Neuronal stem cell (in vitro differentiated cells): ENCODE results near the gene SCAF1.

ENCODE experiments used
- DNase-seq: peaks from one replicate; pipeline ENCODE4 v3.0.0-alpha.2; 2013; ENCODE audit warnings: low spot score
- H2AFZ ChIP-seq: one replicate; pipeline ENCODE4 v1.6.1; 2013; ENCODE audit warnings: mild to moderate bottlenecking, low read length, inconsistent platforms
- H2AK5ac ChIP-seq: 2 replicates; pipeline ENCODE4 v1.6.1; 2013; ENCODE audit warnings: low read depth, mild to moderate bottlenecking, inconsistent platforms, low read length, moderate library complexity, mixed read lengths
- H2BK120ac ChIP-seq: 2 replicates; pipeline ENCODE4 v1.6.1; 2013; ENCODE audit warnings: low read depth, mild to moderate bottlenecking, inconsistent platforms, low read length, moderate library complexity, mixed read lengths
- H2BK12ac ChIP-seq: one replicate; pipeline ENCODE4 v1.6.1; 2013; ENCODE audit warnings: low read length, inconsistent platforms
- H2BK15ac ChIP-seq: 2 replicates; pipeline ENCODE4 v1.6.1; 2013; ENCODE audit warnings: mild to moderate bottlenecking, low read length, inconsistent platforms, mixed read lengths
- H2BK5ac ChIP-seq: one replicate; pipeline ENCODE4 v1.6.1; 2013; ENCODE audit warnings: inconsistent platforms, mild to moderate bottlenecking, low read length, moderate library complexity
- H3K14ac ChIP-seq: one replicate; pipeline ENCODE4 v1.6.1; 2013; ENCODE audit warnings: low read length, inconsistent platforms
- H3K18ac ChIP-seq: 2 replicates; pipeline ENCODE4 v1.6.1; 2013; ENCODE audit warnings: low read length, inconsistent platforms
- H3K23ac ChIP-seq: 2 replicates; pipeline ENCODE4 v1.6.1; 2013; ENCODE audit warnings: low read depth, mild to moderate bottlenecking, mixed read lengths, low read length, inconsistent platforms; ENCODE audit not compliant: poor library complexity
- H3K27ac ChIP-seq: replicated peaks from 3 replicates; pipeline ENCODE4 v1.5.1; 2013; ENCODE audit warnings: low read length, inconsistent platforms
- H3K27me3 ChIP-seq, 3 experiments: 2 replicates each; pipeline ENCODE4 v1.6.1; 2013; ENCODE audit warnings: low read length in 3 of 3, mild to moderate bottlenecking in 2 of 3, inconsistent platforms in 1 of 3, low read depth in 1 of 3, mixed read lengths in 1 of 3, moderate library complexity in 1 of 3; ENCODE audit not compliant: control insufficient read depth in 3 of 3, insufficient read depth in 3 of 3
- H3K36me3 ChIP-seq, 2 donors: replicated peaks in 1 of 2; 2 replicates each; pipeline ENCODE4 v1.6.1; 2013; ENCODE audit warnings: low read length in 2 of 2; ENCODE audit not compliant: control insufficient read depth in 2 of 2, insufficient read depth in 2 of 2
- H3K4ac ChIP-seq: 2 replicates; pipeline ENCODE4 v1.6.1; 2013; ENCODE audit warnings: inconsistent platforms, mild to moderate bottlenecking, low read length, moderate library complexity
- H3K4me1 ChIP-seq, 2 donors: 1 replicate in 1 of 2; 2 replicates in 1 of 2; pipeline ENCODE4 v1.6.1; 2013; ENCODE audit warnings: low read length in 2 of 2, low read depth in 1 of 2; ENCODE audit not compliant: control insufficient read depth in 2 of 2, insufficient read depth in 1 of 2
- H3K4me2 ChIP-seq: one replicate; pipeline ENCODE4 v1.6.1; 2013; ENCODE audit warnings: mild to moderate bottlenecking, low read length, inconsistent platforms; ENCODE audit not compliant: insufficient read depth, poor library complexity, severe bottlenecking
- H3K4me3 ChIP-seq, 2 donors: 2 replicates each; pipeline ENCODE4 v1.5.1; 2013; ENCODE audit warnings: low read length in 2 of 2, mild to moderate bottlenecking in 2 of 2, inconsistent platforms in 1 of 2, moderate library complexity in 1 of 2
- H3K79me1 ChIP-seq: one replicate; pipeline ENCODE4 v1.6.1; 2013; ENCODE audit warnings: low read depth, mild to moderate bottlenecking, inconsistent platforms, low read length, moderate library complexity
- H3K9ac ChIP-seq: one replicate; pipeline ENCODE4 v1.6.1; 2013; ENCODE audit warnings: mild to moderate bottlenecking, low read depth, low read length, inconsistent platforms; ENCODE audit not compliant: poor library complexity
- H3K9me3 ChIP-seq, 2 donors: replicated peaks in 1 of 2; 2 replicates each; pipeline versions ENCODE3 to v1.6.1; 2013; ENCODE audit warnings: low read length in 2 of 2, mild to moderate bottlenecking in 2 of 2, inconsistent platforms in 1 of 2, low read depth in 1 of 2, mixed read lengths in 1 of 2, moderate library complexity in 1 of 2; ENCODE audit not compliant: control insufficient read depth in 2 of 2, insufficient read depth in 1 of 2
- H4K8ac ChIP-seq: one replicate; pipeline ENCODE4 v1.6.1; 2013; ENCODE audit warnings: low read depth, mild to moderate bottlenecking, inconsistent platforms, low read length, moderate library complexity
- H4K91ac ChIP-seq: one replicate; pipeline ENCODE4 v1.6.1; 2013; ENCODE audit warnings: low read length, low read depth, mild to moderate bottlenecking, inconsistent platforms; ENCODE audit not compliant: poor library complexity
- WGBS, 2 donors: extraction: QIAGEN DNeasy Blood & Tissue Kit; methylation state at CpG; one replicate each; pipeline ENCODE4 v1.1.7; 2013; ENCODE audit warnings: missing lambda C conversion rate in 2 of 2, mixed read lengths in 1 of 2; ENCODE audit not compliant: insufficient read length in 2 of 2, insufficient replicate concordance in 1 of 2; ENCODE audit errors: extremely low coverage in 2 of 2; 5-methylcytosine and 5-hydroxymethylcytosine counted together

Gene SCAF1

GRCh38 chr19:49677231-49677900 lies 35.4 kb downstream of the SCAF1 start, which contains the start of gene PRMT1:
PRMT1 (plus strand) TSS chr19:49677271; CDS start chr19:49677281, 10 bp downstream.
- Histone ChIP-seq H3K9me3 (no peaks in the 10 kb centered on the region), H4K91ac (peak within 1 kb of the TSS; percentile 94), H3K4ac (peak within 1 kb of the TSS; percentile 99), H3K27ac (peak within 1 kb of the TSS; percentile 98), H2BK15ac (peak within 1 kb of the TSS; percentile 49), H3K4me3 (peak within 1 kb of the TSS; percentile 98 to 99), H3K36me3 (peaks cover 14 to 36% of the 10 kb centered on the region in 2 donors), H3K4me2 (peak within 1 kb of the TSS; percentile 60), H3K27me3 (no peaks in the 10 kb centered on the region), H3K79me1 (peaks cover 13% of the 10 kb centered on the region), H3K9ac (peak within 1 kb of the TSS; percentile 97), H2BK120ac (peak within 1 kb of the TSS; percentile 87), H2AFZ (peak within 1 kb of the TSS; percentile 90), H3K23ac (peak within 1 kb of the TSS; percentile 99), H3K4me1 (peaks cover 17 to 21% of the 10 kb centered on the region in 2 donors), H2AK5ac (peak within 1 kb of the TSS; percentile 100), H4K8ac (peak within 1 kb of the TSS; percentile 95), H3K14ac (peak within 1 kb of the TSS; percentile 100), H3K18ac (peak within 1 kb of the TSS; percentile 100), H2BK12ac (peak within 1 kb of the TSS; percentile 16), H2BK5ac (peak within 1 kb of the TSS; percentile 99)
- no CpG with 5 or more reads among the region's 57 CpGs for WGBS, 2 donors
- no peak for DNase-seq

GRCh38 chr19:49677901-49678674 lies 36.1 kb downstream of the SCAF1 start:
- peak overlapping the region; percentile 100 for H2AK5ac ChIP-seq
- no peaks in the 10 kb centered on the region for H3K27me3 ChIP-seq
- WGBS, 2 donors = no CpG with 5 or more reads among the region's 21 CpGs
- H3K4me1 ChIP-seq = peaks cover 17 to 21% of the 10 kb centered on the region in 2 donors
- DNase-seq = peak; percentile 93
- peak overlapping the region; percentile 81 for H2AFZ ChIP-seq
- H3K27ac ChIP-seq = peak overlapping the region; percentile 97
- peaks cover 13% of the 10 kb centered on the region for H3K79me1 ChIP-seq
- no peak overlapping the region for H4K8ac ChIP-seq
- H2BK120ac ChIP-seq = peak overlapping the region; percentile 87
- peak overlapping the region; percentile 60 for H3K4me2 ChIP-seq
- peak overlapping the region; percentile 76 for H3K9ac ChIP-seq
- H3K36me3 ChIP-seq = peaks cover 18 to 42% of the 10 kb centered on the region in 2 donors
- no peak overlapping the region for H2BK15ac ChIP-seq
- peak overlapping the region; percentile 98 to 99 for H3K4me3 ChIP-seq
- H3K4ac ChIP-seq = peak overlapping the region; percentile 99
- H3K23ac ChIP-seq = no peak overlapping the region
- no peak overlapping the region for H4K91ac ChIP-seq
- no peak overlapping the region for H3K14ac ChIP-seq
- H3K9me3 ChIP-seq = no peaks in the 10 kb centered on the region
- no peak overlapping the region for H2BK12ac ChIP-seq
- peak overlapping the region; percentile 100 for H3K18ac ChIP-seq
- H2BK5ac ChIP-seq = peak overlapping the region; percentile 99

- Histone ChIP-seq H2AK5ac (peak overlapping the region; percentile 89), H3K79me1 (peaks cover 19% of the 10 kb centered on the region), H2BK15ac (no peak overlapping the region), H4K8ac (no peak overlapping the region), H3K27ac (peak overlapping the region; percentile 81), H3K18ac (peak overlapping the region; percentile 44), H3K14ac (no peak overlapping the region), H3K23ac (no peak overlapping the region), H2BK12ac (no peak overlapping the region), H3K27me3 (no peaks in the 10 kb centered on the region), H3K4me3 (peak overlapping the region in 1 of 2 donors; percentile 21), H2BK5ac (no peak overlapping the region), H3K4me1 (peaks cover 17 to 21% of the 10 kb centered on the region in 2 donors), H3K4me2 (peak overlapping the region; percentile 76), H4K91ac (no peak overlapping the region), H3K36me3 (peaks cover 24 to 46% of the 10 kb centered on the region in 2 donors), H3K9ac (peak overlapping the region; percentile 30), H3K4ac (no peak overlapping the region), H2AFZ (no peak overlapping the region), H2BK120ac (no peak overlapping the region), H3K9me3 (no peaks in the 10 kb centered on the region)
- DNase-seq = no peak
- no CpG with 5 or more reads among the region's 12 CpGs for WGBS, 2 donors
Observed at GRCh38 chr19:49678985-49679770, 37.2 kb downstream of the SCAF1 start.
